AG04449 (cell line): ENCODE data around the gene PRM1.

Source experiments
- CTCF ChIA-PET: fragments of 350-600 bp; formaldehyde crosslinking; extraction: SDS; loops from one replicate; lab custom pipeline; 2021; ENCODE audit warnings: antibody characterized with exemption; lab: Yijun Ruan, JAX
- POLR2A ChIA-PET: fragments of 400-600, 350-600 bp; formaldehyde crosslinking; extraction: SDS; loops from one replicate; lab custom pipeline; 2020; ENCODE audit warnings: antibody characterized with exemption, inconsistent platforms; lab: Yijun Ruan, JAX
- DNase-seq: peaks from one replicate; pipeline ENCODE4 v3.0.0-alpha.2; 2010; ENCODE audit warnings: low read depth, low spot score
- H3K4me3 ChIP-seq: 2 replicates; pipeline ENCODE4 v1.5.1; 2011; ENCODE audit warnings: low read depth, mild to moderate bottlenecking, control low read depth, low read length
- CTCF ChIP-seq: IDR thresholded peaks from one replicate; pipeline ENCODE4 v1.5.1; 2011; ENCODE audit warnings: mild to moderate bottlenecking, moderate library complexity, low read length, control low read depth, inconsistent platforms; ENCODE audit not compliant: insufficient read depth; ENCODE audit errors: missing control alignments

The PRM1 gene

DNA sequence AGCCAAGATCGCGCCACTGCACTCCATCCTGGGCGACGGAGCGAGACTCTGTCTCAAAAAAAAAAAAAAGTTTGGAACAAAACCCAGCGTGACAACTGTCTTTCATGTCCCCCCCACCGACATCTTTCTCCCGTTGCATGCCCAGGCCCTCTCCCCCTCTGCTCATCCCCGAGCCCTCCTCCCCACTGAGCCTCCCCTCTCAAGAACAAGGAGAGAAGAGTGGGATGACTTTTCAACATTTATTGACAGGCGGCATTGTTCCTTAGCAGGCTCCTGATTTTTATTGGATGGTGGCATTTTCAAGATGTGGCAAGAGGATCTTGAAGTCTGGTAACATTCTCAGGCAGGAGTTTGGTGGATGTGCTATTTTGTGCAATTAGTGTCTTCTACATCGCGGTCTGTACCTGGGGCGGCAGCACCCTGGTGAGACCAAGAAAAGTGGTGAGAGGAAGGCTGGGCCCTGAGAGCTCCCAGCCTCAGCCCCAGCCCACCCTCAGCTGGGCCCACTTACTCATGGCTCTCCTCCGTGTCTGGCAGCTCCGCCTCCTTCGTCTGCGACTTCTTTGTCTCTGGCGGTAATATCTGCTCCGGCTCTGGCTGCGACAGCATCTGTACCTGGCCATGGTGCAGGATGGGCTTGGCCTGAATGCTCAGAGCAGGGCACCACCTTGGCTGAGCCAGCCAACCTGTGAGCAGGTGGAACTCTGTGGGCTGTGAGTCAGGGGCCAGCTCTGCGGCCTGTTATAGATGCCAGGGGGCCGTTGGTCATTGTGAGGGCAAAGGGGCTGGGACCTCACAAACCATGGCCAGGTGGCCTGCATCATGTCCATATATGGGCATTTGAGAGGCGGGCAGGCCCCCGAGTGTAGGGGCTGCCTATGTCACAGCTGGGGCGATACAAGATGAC, at the start of gene PRM1:
Gene PRM1, minus strand, starts transcription at position 715 of the 907 bp plus-strand sequence. Its CDS starts 92 bp downstream, at position 623.
- ChIA-PET POLR2A (no interaction called here), CTCF (no interaction called here)
- no peak for TF ChIP-seq CTCF
- H3K4me3 ChIP-seq = no peak within 1 kb of the TSS
- no peak for DNase-seq

DNA sequence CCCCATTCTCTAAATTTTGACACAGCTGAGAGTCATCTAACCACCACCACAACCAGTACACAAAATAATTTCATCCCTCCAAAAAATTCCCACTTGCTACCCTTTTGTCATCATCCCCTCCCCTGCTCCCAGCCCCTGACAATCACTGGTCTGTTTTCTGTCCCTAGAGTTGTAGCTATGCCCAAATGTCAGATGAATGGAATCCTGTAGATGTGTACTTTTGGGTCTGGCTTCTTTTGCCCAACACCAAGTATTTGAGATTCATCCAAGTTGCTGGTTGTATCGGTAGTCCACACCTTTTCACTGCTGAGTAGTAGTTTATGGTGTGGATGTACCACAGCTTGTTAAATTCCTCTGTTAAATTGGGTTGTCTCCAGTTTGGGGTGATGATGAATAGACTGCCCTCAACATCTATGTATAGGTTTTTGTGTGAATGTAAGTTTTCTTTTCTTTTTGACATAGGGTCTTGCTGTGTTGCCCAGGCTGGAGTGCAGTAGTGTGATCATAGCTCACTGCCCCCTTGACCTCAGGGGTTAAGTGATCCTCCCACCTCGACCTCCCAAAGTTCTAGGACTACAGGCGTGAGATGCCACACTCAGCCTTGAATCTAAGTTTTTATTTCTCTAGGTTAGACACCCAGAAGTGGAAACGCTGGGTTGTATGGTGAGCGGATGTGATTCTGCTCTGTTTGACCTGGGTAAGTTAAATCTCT, 49.6 kb upstream of the PRM1 start:
- POLR2A ChIA-PET = no interaction called here
- DNase-seq = no peak
- no peak for TF ChIP-seq CTCF
- CTCF ChIA-PET = interaction anchor here (1.1 to 1.3 kb wide), 2 partner anchors 21 to 56 kb away, joined by 3 read pairs; no protein-coding TSS in a partner anchor
- no peak overlapping the region for H3K4me3 ChIP-seq

- ChIA-PET POLR2A (no interaction called here), CTCF (interaction anchor here (1.1 to 1.3 kb wide), 3 partner anchors 21 to 57 kb away, joined by 3 read pairs; no protein-coding TSS in a partner anchor)
- H3K4me3 ChIP-seq = no peak overlapping the region
- TF ChIP-seq CTCF = no peak
- no peak for DNase-seq
Observed at GRCh38 chr16:11329891-11330290, 48.8 kb upstream of the PRM1 start.

DNA sequence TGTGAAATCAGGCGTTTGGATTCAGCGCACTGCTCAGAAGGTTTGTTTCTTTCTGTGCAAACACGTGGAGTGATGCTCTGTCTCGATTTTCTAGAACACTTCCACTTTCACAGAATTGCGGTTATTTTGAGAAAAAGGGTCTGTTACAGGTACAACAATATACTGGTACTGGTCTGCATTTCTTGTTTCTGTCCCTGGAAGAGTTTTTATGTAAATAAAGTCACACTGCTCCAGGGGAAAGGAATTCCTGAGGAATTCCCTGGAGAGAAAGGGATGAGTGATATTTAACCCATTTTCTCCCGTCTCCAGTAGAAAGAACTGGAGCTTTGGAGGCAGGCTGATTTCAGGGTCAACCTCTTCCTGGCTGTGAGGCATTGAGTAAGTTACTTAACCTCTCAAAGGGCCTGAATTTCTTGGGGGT, 48.0 kb upstream of the PRM1 start:
- ChIA-PET POLR2A (interaction anchor here (1.3 kb wide), 2 partner anchors 31 to 73 kb away, joined by 3 to 10 read pairs; partner anchors contain the start of gene SOCS1), CTCF (interaction anchor here (0.9 to 1.3 kb wide), 2 partner anchors 16 to 21 kb away, joined by 3 read pairs; no protein-coding TSS in a partner anchor)
- peak overlapping the region; percentile 40 for H3K4me3 ChIP-seq
- TF ChIP-seq CTCF = no peak
- no peak for DNase-seq

DNA sequence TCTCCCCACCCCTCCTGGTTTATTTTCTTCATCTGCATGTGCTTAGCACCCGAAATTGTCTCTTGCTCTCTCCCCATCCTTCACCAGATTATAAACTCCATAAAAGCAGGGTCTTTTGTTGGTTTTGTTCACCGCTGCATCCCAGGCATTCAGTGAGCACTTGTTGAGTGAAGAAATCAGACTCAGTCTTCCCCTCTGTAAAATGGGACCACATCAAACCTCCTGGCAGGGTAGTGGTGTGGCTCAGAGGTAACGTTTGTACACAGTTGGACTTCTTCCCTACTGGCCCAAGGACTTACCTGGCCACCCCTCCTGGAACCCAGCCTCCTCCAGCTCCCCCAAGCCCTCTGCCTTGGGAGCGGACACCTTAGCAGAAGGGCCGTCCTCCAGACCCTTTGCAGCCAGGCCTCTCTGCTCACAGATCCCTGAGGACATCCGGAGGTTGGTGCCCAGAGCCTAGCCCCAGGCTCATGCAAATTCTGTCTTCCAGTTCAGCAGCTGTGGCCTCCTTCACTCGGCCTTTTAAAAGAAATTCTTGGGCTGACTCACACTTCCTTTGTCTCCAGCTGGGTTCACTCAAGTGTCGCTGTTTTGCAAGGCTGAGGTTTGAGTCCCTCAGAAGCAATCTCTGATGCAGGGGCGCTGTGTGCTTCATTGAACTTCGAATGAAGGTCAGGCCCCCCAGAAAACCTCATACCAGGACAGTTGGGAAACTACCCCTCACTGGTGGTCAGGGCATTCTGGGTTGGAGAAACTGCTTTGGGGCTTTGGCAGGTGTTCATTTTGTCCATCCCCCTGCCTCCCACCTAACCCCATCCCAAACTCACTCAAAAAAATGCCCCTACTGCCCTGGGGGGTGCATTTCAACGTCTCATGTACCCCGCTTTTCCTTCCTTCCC, 47.3 kb upstream of the PRM1 start:
- no peak for TF ChIP-seq CTCF
- H3K4me3 ChIP-seq = peak overlapping the region; percentile 40
- peak; percentile 65 for DNase-seq
- CTCF ChIA-PET = interaction anchor here (0.9 kb wide), 1 partner anchor 15 kb away, joined by 3 read pairs; no protein-coding TSS in a partner anchor
- POLR2A ChIA-PET = interaction anchor here (1.3 kb wide), 2 partner anchors 30 to 73 kb away, joined by 3 to 10 read pairs; partner anchors contain the start of gene SOCS1
